Fibroblast of mammary gland (primary cell): ENCODE measurements around the gene RPTOR.

Source experiments
- DNase-seq: peaks from one replicate; pipeline ENCODE4 v3.0.0-alpha.2; 2010; ENCODE audit warnings: low read depth
- H3K4me3 ChIP-seq: 2 replicates; pipeline ENCODE4 v1.5.1; 2011; ENCODE audit warnings: low read depth, mild to moderate bottlenecking, low read length, moderate library complexity; ENCODE audit not compliant: control insufficient read depth
- CTCF ChIP-seq: conservative IDR thresholded peaks from 2 replicates; pipeline ENCODE4 v1.5.1; 2011; ENCODE audit warnings: low read depth, low read length, inconsistent platforms; ENCODE audit not compliant: control insufficient read depth, insufficient read depth

Gene RPTOR

GRCh38 chr17:80775863-80776262 is 231.2 kb downstream of the RPTOR start:
- no peak for DNase-seq
- H3K4me3 ChIP-seq = no peak overlapping the region
- no peak for TF ChIP-seq CTCF

- TF ChIP-seq CTCF = no peak
- no peak overlapping the region for H3K4me3 ChIP-seq
- no peak for DNase-seq
Observed at GRCh38 chr17:80777274-80777673, 232.6 kb downstream of the RPTOR start.

GRCh38 chr17:80778716-80779115 is 234.1 kb downstream of the RPTOR start:
- H3K4me3 ChIP-seq = no peak overlapping the region
- DNase-seq = no peak
- TF ChIP-seq CTCF = no peak

- no peak for TF ChIP-seq CTCF
- no peak overlapping the region for H3K4me3 ChIP-seq
- no peak for DNase-seq
Observed at GRCh38 chr17:80779336-80779735, 234.7 kb downstream of the RPTOR start.

GRCh38 chr17:80779961-80780380 is 235.3 kb downstream of the RPTOR start:
- H3K4me3 ChIP-seq = peak overlapping the region; percentile 1
- DNase-seq = peak; percentile 97
- TF ChIP-seq CTCF = no peak

- peak overlapping the region; percentile 8 for H3K4me3 ChIP-seq
Observed at GRCh38 chr17:80780381-80781198, 236.0 kb downstream of the RPTOR start.

More at GRCh38 chr17:80780381-80781198, 236.0 kb downstream of the RPTOR start:
- TF ChIP-seq CTCF = no peak
- peak; percentile 77 for DNase-seq
